ENCODE measurements around the gene DHRSX.
A peak's percentile ranks its signal among the peaks of the same experiment; 100 is the strongest.

The DHRSX gene

DNA sequence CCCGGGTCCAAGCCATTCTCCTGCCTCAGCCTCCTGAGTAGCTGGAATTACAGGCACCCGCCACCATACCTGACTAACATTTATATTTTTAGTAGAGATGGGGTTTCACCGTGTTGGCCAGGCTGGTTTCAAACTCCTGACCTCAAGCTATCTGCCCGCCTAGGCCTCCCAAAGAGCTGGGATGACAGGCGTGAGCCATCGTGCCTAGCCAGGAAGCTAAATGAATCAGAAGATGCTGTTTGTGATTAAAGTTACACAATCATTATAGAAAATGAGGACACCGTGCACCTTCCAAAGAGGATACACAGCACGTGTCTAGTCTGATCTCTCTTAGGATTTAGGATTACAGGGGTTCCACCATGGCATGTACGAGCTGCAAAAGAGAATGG is 99.6 kb downstream of the DHRSX start:
- no peak overlapping the region for H2BK12ac ChIP-seq (ENCODE audit: low read length)
- no peak overlapping the region for H4K8ac ChIP-seq (ENCODE audit: low read depth, low read length)
- H2BK15ac ChIP-seq (ENCODE audit: low read length): no peak overlapping the region
- no peak overlapping the region for H3K4me3 ChIP-seq (ENCODE audit: low read length in 2 of 2)
- H3K9ac ChIP-seq (ENCODE audit: low read depth, low read length, poor library complexity): no peak overlapping the region
- H2AFZ ChIP-seq (ENCODE audit: low read length): no peak overlapping the region
- H3K27ac ChIP-seq (replicated peaks; ENCODE audit: low read length): peak overlapping the region; percentile 76
- no peaks in the 10 kb centered on the region for H3K79me1 ChIP-seq (ENCODE audit: low read depth, low read length)
- H3K4me1 ChIP-seq (ENCODE audit: control insufficient read depth in 2 of 2, insufficient read depth in 1 of 2, low read depth in 1 of 2, low read length in 2 of 2): peaks cover 0 to 18% of the 10 kb centered on the region in 2 donors
- H2BK5ac ChIP-seq (ENCODE audit: low read length): no peak overlapping the region
- no peak overlapping the region for H3K4ac ChIP-seq (ENCODE audit: low read length)
- H3K9me3 ChIP-seq (replicated peaks in 1 of 2; ENCODE audit: control insufficient read depth in 2 of 2, insufficient read depth in 1 of 2, low read depth in 1 of 2, low read length in 2 of 2): no peaks in the 10 kb centered on the region
- no peaks in the 10 kb centered on the region for H3K27me3 ChIP-seq (ENCODE audit: control insufficient read depth in 3 of 3, insufficient read depth in 3 of 3, low read depth in 1 of 3, low read length in 3 of 3)
- H3K36me3 ChIP-seq (replicated peaks in 1 of 2; ENCODE audit: control insufficient read depth in 2 of 2, insufficient read depth in 2 of 2, low read length in 2 of 2): peaks cover 0 to 8% of the 10 kb centered on the region in 2 donors
- H3K14ac ChIP-seq (ENCODE audit: low read length): no peak overlapping the region
- H3K23ac ChIP-seq (ENCODE audit: low read depth, low read length, poor library complexity): no peak overlapping the region
- no peak overlapping the region for H3K18ac ChIP-seq (ENCODE audit: low read length)
- peak; percentile 9 for DNase-seq (ENCODE audit: low spot score)
- no peak overlapping the region for H4K91ac ChIP-seq (ENCODE audit: low read depth, low read length, poor library complexity)
- H2BK120ac ChIP-seq (ENCODE audit: low read depth, low read length): no peak overlapping the region
- no peak overlapping the region for H2AK5ac ChIP-seq (ENCODE audit: low read depth, low read length)
- no CpG with 5 or more reads among the region's 9 CpGs for WGBS, 2 donors (ENCODE audit: extremely low coverage in 2 of 2, insufficient read length in 2 of 2, insufficient replicate concordance in 1 of 2)
- no peak overlapping the region for H3K4me2 ChIP-seq (ENCODE audit: insufficient read depth, low read length, poor library complexity, severe bottlenecking)

GRCh38 chrX:2398064-2398656 is 102.6 kb downstream of the DHRSX start:
- H3K27ac ChIP-seq (replicated peaks; ENCODE audit: low read length): no peak overlapping the region
- no peak overlapping the region for H3K4me2 ChIP-seq (ENCODE audit: insufficient read depth, low read length, poor library complexity, severe bottlenecking)
- H3K27me3 ChIP-seq (ENCODE audit: control insufficient read depth in 3 of 3, insufficient read depth in 3 of 3, low read depth in 1 of 3, low read length in 3 of 3): no peaks in the 10 kb centered on the region
- H2BK120ac ChIP-seq (ENCODE audit: low read depth, low read length): no peak overlapping the region
- H3K9me3 ChIP-seq (replicated peaks in 1 of 2; ENCODE audit: control insufficient read depth in 2 of 2, insufficient read depth in 1 of 2, low read depth in 1 of 2, low read length in 2 of 2): peaks cover 0 to 1% of the 10 kb centered on the region in 2 donors
- peaks cover 3% of the 10 kb centered on the region for H3K79me1 ChIP-seq (ENCODE audit: low read depth, low read length)
- H4K8ac ChIP-seq (ENCODE audit: low read depth, low read length): no peak overlapping the region
- no peak overlapping the region for H3K4me3 ChIP-seq (ENCODE audit: low read length in 2 of 2)
- peak overlapping the region; percentile 37 for H2AK5ac ChIP-seq (ENCODE audit: low read depth, low read length)
- H2AFZ ChIP-seq (ENCODE audit: low read length): no peak overlapping the region
- H2BK5ac ChIP-seq (ENCODE audit: low read length): no peak overlapping the region
- H4K91ac ChIP-seq (ENCODE audit: low read depth, low read length, poor library complexity): no peak overlapping the region
- H3K36me3 ChIP-seq (replicated peaks in 1 of 2; ENCODE audit: control insufficient read depth in 2 of 2, insufficient read depth in 2 of 2, low read length in 2 of 2): peaks cover under 1 to 6% of the 10 kb centered on the region in 2 donors
- no peak for DNase-seq (ENCODE audit: low spot score)
- H3K9ac ChIP-seq (ENCODE audit: low read depth, low read length, poor library complexity): no peak overlapping the region
- no peak overlapping the region for H3K4ac ChIP-seq (ENCODE audit: low read length)
- no peak overlapping the region for H2BK15ac ChIP-seq (ENCODE audit: low read length)
- H3K18ac ChIP-seq (ENCODE audit: low read length): no peak overlapping the region
- H2BK12ac ChIP-seq (ENCODE audit: low read length): no peak overlapping the region
- no peak overlapping the region for H3K14ac ChIP-seq (ENCODE audit: low read length)
- no CpG with 5 or more reads among the region's 14 CpGs for WGBS, 2 donors (ENCODE audit: extremely low coverage in 2 of 2, insufficient read length in 2 of 2, insufficient replicate concordance in 1 of 2)
- H3K23ac ChIP-seq (ENCODE audit: low read depth, low read length, poor library complexity): no peak overlapping the region
- H3K4me1 ChIP-seq (ENCODE audit: control insufficient read depth in 2 of 2, insufficient read depth in 1 of 2, low read depth in 1 of 2, low read length in 2 of 2): peaks cover 0 to 19% of the 10 kb centered on the region in 2 donors

- H2BK120ac ChIP-seq (ENCODE audit: low read depth, low read length): no peak overlapping the region
- no peak overlapping the region for H2AFZ ChIP-seq (ENCODE audit: low read length)
- H3K36me3 ChIP-seq (replicated peaks in 1 of 2; ENCODE audit: control insufficient read depth in 2 of 2, insufficient read depth in 2 of 2, low read length in 2 of 2): peaks cover 1 to 2% of the 10 kb centered on the region in 2 donors
- peaks cover 0 to 2% of the 10 kb centered on the region in 2 donors for H3K9me3 ChIP-seq (replicated peaks in 1 of 2; ENCODE audit: control insufficient read depth in 2 of 2, insufficient read depth in 1 of 2, low read depth in 1 of 2, low read length in 2 of 2)
- H4K8ac ChIP-seq (ENCODE audit: low read depth, low read length): no peak overlapping the region
- no peak overlapping the region for H2BK15ac ChIP-seq (ENCODE audit: low read length)
- H2AK5ac ChIP-seq (ENCODE audit: low read depth, low read length): no peak overlapping the region
- H3K23ac ChIP-seq (ENCODE audit: low read depth, low read length, poor library complexity): no peak overlapping the region
- H3K18ac ChIP-seq (ENCODE audit: low read length): no peak overlapping the region
- peaks cover 3% of the 10 kb centered on the region for H3K79me1 ChIP-seq (ENCODE audit: low read depth, low read length)
- H3K4me2 ChIP-seq (ENCODE audit: insufficient read depth, low read length, poor library complexity, severe bottlenecking): no peak overlapping the region
- no peak for DNase-seq (ENCODE audit: low spot score)
- H3K4ac ChIP-seq (ENCODE audit: low read length): no peak overlapping the region
- H3K14ac ChIP-seq (ENCODE audit: low read length): no peak overlapping the region
- WGBS, 2 donors (ENCODE audit: extremely low coverage in 2 of 2, insufficient read length in 2 of 2, insufficient replicate concordance in 1 of 2): no CpG with 5 or more reads among the region's 26 CpGs
- no peak overlapping the region for H3K27ac ChIP-seq (replicated peaks; ENCODE audit: low read length)
- no peak overlapping the region for H4K91ac ChIP-seq (ENCODE audit: low read depth, low read length, poor library complexity)
- H2BK12ac ChIP-seq (ENCODE audit: low read length): no peak overlapping the region
- H3K4me1 ChIP-seq (ENCODE audit: control insufficient read depth in 2 of 2, insufficient read depth in 1 of 2, low read depth in 1 of 2, low read length in 2 of 2): peaks cover 0 to 19% of the 10 kb centered on the region in 2 donors
- no peak overlapping the region for H3K9ac ChIP-seq (ENCODE audit: low read depth, low read length, poor library complexity)
- H3K27me3 ChIP-seq (ENCODE audit: control insufficient read depth in 3 of 3, insufficient read depth in 3 of 3, low read depth in 1 of 3, low read length in 3 of 3): no peaks in the 10 kb centered on the region
- no peak overlapping the region for H3K4me3 ChIP-seq (ENCODE audit: low read length in 2 of 2)
- no peak overlapping the region for H2BK5ac ChIP-seq (ENCODE audit: low read length)
Measured at GRCh38 chrX:2397229-2398063, 103.3 kb downstream of the DHRSX start.

DNA sequence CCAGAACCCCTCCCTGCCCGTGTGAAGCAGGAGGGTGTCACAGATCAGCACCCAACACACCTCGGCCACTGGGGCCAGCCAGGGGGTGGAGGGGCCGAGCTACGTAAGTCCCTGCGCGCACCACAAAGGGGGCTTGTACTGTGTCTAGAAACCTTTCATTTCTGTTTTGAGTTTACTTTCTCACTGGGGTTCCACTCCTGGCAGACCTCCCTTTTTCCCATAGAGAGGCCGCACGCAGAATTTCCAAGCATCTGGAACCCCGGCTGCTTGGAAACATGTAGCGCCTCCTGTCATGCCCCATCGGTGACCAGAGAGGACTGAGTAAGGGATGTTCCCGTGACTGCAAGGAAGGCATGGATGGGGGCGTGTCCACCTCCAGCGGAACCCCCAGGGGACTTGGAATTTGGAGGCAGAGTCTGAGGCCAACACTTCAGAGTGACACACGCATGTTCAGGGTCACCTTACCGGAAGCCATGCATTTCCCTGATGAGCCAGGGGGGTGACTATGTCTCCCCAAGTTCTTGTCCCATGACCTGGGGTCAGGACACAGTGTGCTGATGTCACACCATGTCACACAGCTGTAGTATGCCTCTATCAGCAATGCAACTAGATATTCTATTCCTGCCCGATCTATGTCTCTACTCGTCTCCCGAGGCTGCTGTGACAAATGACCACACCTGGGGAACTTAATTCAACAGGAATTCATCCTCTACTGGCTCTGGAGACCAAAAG is 105.3 kb downstream of the DHRSX start:
- Histone ChIP-seq H4K8ac (ENCODE audit: low read depth, low read length) (no peak overlapping the region), H3K18ac (ENCODE audit: low read length) (peak overlapping the region; percentile 57), H3K4me1 (ENCODE audit: control insufficient read depth in 2 of 2, insufficient read depth in 1 of 2, low read depth in 1 of 2, low read length in 2 of 2) (peaks cover 0 to 12% of the 10 kb centered on the region in 2 donors), H2BK15ac (ENCODE audit: low read length) (no peak overlapping the region), H2AFZ (ENCODE audit: low read length) (no peak overlapping the region), H2BK120ac (ENCODE audit: low read depth, low read length) (peak overlapping the region; percentile 25), H3K4me2 (ENCODE audit: insufficient read depth, low read length, poor library complexity, severe bottlenecking) (no peak overlapping the region), H3K4ac (ENCODE audit: low read length) (no peak overlapping the region), H3K9ac (ENCODE audit: low read depth, low read length, poor library complexity) (no peak overlapping the region), H2AK5ac (ENCODE audit: low read depth, low read length) (no peak overlapping the region), H3K14ac (ENCODE audit: low read length) (no peak overlapping the region), H2BK5ac (ENCODE audit: low read length) (no peak overlapping the region), H3K79me1 (ENCODE audit: low read depth, low read length) (peaks cover 3% of the 10 kb centered on the region), H2BK12ac (ENCODE audit: low read length) (no peak overlapping the region), H4K91ac (ENCODE audit: low read depth, low read length, poor library complexity) (no peak overlapping the region), H3K9me3 (replicated peaks in 1 of 2; ENCODE audit: control insufficient read depth in 2 of 2, insufficient read depth in 1 of 2, low read depth in 1 of 2, low read length in 2 of 2) (peaks cover 8 to 10% of the 10 kb centered on the region in 2 donors), H3K27ac (replicated peaks; ENCODE audit: low read length) (no peak overlapping the region), H3K4me3 (ENCODE audit: low read length in 2 of 2) (no peak overlapping the region), H3K27me3 (ENCODE audit: control insufficient read depth in 3 of 3, insufficient read depth in 3 of 3, low read depth in 1 of 3, low read length in 3 of 3) (no peaks in the 10 kb centered on the region), H3K23ac (ENCODE audit: low read depth, low read length, poor library complexity) (peak overlapping the region; percentile 40), H3K36me3 (replicated peaks in 1 of 2; ENCODE audit: control insufficient read depth in 2 of 2, insufficient read depth in 2 of 2, low read length in 2 of 2) (peaks cover 5 to 7% of the 10 kb centered on the region in 2 donors)
- DNase-seq (ENCODE audit: low spot score): no peak
- WGBS, 2 donors (ENCODE audit: extremely low coverage in 2 of 2, insufficient read length in 2 of 2, insufficient replicate concordance in 1 of 2): no CpG with 5 or more reads among the region's 19 CpGs
